Measurements from ENCODE around the gene ARID5A.
"Not testable (repeated sequence)": the region's sequence is repeated elsewhere in the genome, so short reads cannot be mapped to it uniquely, and the experiment has no call there.

The ARID5A gene

DNA sequence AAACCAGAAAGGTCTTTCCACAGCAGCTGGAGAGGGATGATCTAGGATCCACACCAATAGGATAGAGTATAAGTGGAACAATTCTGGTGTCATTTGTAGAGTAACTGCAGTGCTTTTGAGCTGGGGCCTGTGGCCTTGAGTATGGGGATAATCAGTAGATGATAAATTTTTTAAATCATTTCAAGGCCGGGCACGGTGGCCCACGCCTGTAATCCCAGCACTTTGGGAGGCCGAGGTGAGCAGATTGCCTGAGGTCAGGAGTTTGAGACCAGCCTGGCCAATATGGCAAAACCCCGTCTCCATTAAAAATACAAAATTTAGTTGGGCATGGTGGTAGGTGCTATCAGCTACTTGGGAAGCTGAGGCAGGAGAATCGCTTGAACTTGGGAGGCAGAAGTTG, 20.9 kb downstream of the ARID5A start:
- not testable (repeated sequence) for DNase-seq (ENCODE audit: low read depth)

DNA sequence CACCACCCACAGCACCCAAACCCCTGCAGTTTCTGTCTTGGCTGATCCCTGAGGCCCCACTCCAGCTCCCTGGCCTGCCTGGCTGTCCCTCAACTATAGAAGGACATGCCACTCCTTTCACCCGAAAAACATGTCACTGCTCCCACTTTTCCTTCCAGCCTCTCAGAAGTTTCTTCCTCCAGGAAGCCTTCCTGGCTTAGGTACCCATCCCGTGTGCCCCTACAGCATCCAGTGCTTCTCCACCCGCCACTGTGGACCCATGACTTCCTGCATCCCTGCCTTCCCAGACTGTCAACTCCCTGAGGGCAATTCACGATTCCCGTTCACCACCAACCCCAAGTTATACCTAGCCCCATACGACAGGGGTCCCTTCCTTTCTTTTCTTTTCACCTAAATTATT, 21.5 kb downstream of the ARID5A start:
- no peak for DNase-seq (ENCODE audit: low read depth)

DNA sequence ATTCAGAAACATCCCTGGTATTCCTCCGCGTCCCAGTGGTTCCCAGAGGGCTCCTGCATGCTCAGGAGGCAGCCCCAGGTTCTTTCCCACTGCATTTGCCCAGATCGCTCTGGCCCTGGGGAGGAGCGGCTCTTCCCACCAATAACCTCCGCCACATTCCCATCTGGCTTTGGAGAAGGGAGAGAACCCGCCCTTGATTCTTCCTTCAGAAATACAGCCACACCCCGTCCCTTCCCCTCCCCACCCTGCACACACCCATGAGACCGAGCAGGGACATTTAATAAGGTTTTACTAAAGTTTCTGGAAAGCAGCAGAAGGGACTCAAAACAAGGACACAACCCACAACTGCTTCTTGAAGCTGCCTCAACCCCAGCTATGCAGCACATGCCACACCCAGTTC, 21.9 kb downstream of the ARID5A start:
- no peak for DNase-seq (ENCODE audit: low read depth)

DNA sequence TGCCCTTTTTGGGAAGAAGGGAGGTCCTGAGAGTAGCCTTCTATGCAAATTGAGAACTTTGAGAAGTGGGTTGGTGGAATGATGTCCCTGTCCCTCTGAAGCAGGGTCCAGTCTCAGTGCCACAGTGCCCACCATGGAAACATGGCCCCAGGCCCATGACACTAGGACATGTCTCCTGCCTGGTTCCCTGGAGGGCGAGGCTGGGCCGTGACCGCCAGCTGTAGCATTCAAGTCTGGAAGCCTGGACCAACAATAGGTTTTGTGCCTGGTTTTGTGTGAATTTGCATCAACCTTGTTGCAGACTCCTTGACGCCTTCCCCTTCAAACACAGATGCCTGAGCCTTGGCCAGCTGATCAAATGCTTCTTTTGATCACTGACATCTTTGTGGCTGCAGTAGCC, 27.5 kb downstream of the ARID5A start:
- DNase-seq (ENCODE audit: low read depth), result no peak

DNA sequence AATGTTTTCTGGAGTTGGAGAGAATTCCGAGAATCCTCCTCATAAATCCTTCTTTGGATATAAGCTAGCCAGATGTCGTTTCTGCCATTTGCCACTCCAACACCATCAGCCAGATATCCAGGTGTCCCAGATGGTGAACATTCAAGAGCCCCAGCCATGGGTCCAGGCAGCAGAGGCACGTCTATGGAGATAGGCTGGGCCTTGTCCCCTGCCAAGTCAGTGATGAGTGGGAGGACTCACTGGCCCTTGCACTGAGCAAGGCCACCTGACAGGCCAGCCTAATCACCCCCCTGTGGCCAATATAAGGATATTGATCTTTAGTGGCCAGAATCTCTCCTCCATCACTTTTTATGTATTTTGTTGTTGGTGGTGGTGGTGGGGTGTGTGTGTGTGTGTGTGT, 28.0 kb downstream of the ARID5A start:
- no peak for DNase-seq (ENCODE audit: low read depth)

DNA sequence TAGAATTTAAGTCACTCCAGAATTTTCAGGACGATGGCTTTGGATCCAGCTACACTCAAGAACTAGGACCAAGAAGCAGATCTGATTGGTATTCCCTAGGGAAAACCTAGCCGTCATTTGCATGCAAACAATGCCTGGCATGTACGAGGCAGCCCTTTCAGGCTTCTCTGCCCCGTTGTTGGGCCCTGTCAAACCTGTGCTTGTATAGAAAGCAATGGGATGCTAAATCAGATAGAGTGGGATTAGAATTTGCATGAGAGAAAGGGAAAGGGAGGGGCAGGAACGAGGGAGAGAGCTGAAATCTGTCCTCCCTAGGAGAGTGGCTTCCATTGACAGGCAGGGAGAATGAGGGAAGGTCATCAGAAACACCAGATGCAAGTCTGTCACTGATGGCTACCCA, 28.6 kb downstream of the ARID5A start:
- DNase-seq (ENCODE audit: low read depth), result no peak

DNA sequence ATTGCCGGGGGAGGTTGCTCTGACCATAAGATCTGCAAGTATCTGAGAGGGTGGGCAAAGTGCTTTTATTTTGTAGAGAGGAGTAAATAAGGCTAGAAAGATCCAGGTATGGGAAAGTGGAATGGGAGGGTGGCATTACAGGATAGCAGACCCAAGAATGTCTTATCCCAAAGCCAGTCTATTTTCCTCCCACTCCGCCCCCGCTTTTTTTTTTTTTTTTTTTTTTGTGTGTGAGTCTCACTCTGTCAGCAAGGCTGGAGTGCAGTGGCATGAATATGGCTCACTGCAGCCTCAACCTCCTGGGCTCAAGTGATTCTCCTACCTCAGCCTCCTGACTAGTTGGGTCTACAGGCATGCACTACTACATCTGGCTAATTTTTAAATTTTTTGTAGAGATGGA, 31.5 kb downstream of the ARID5A start:
- no peak for DNase-seq (ENCODE audit: low read depth)

DNA sequence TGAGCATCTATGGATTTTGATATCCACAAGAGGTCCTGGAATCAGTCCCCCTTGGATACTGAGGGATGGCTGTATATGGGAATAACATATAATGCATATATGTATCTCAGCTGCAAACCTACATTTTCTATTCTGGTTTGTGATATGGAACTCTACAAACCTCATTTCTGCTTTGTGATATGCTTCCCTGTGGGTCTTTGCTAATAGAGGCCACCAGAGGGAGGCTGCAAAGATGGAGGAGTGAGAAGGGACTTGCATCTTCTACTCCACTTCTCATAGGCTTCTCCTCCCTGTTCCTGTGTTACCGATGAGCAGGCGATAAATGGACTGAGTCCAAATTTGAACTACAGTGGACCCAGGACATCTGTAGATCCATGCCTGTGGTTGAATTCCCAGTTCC, 37.8 kb downstream of the ARID5A start:
- no peak for DNase-seq (ENCODE audit: low read depth)

DNA sequence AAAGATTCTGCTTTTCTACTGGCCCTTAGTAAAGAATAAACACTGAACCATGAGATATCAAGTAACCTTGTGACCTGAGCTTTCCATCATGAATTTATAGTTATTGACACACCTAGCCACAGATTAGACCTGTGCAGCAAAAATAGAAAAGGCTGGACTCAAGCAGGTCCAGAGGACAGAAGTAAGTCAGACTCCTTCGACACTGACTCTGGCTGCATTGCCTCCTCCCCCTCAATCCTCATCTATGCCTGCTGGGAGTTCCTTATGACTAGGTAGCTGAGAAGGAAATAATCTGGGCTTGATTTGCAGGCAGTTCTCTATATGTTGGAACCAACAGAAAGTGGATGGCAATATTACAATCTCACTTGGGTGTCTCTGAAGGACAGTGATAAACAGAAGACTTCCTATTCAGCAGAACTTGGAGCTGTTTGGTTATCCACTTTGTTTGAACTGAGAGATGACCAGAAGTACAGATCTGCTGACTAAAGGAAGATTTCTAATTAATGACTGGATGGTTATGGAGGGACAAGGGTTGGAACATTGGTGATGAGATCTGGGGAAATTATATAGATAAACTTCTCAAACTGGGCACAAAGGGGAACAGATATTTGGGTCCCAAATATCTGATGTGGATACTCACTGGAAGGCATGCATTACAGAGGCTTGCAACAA, 39.4 kb downstream of the ARID5A start:
- DNase-seq (ENCODE audit: low read depth), result no peak

DNA sequence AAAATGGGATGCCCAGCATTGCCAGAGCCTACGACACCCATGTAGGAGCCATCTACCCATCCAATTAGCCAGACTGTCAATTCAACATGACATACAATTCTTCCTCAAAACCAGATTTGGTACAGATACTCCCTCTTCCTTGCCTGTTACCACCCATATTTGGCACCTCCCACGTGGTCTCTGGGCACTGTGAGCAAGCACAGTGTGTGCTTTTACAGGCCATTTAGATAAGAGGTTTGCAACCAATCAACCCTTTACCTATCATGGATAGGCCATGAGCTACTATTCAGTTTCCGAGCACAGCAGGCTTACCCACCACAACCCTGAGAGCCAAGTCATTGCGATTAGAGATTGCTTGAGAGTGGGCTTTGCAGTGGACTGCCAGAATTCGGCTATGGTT, 40.9 kb downstream of the ARID5A start:
- DNase-seq (ENCODE audit: low read depth), result no peak

DNA sequence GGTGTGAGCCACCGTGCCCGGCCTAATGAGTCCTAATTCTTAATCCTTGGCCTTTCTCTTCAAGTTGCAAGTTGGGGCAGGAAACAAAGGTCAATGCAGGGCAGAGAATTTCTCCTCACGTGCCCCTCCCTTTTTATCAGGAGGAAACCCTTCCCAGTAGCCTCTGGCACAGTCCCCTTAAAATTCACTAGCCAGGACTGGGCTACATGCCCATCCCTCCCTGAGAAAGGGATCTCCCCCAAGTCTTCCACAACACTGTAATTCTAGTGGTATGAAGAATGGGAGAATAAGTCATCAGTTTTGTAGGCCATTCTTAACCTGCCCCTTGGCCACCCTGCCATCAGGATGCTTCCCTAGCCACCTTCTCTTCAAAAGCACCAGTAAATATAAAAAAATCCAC, 42.2 kb downstream of the ARID5A start:
- DNase-seq (ENCODE audit: low read depth), result no peak

DNA sequence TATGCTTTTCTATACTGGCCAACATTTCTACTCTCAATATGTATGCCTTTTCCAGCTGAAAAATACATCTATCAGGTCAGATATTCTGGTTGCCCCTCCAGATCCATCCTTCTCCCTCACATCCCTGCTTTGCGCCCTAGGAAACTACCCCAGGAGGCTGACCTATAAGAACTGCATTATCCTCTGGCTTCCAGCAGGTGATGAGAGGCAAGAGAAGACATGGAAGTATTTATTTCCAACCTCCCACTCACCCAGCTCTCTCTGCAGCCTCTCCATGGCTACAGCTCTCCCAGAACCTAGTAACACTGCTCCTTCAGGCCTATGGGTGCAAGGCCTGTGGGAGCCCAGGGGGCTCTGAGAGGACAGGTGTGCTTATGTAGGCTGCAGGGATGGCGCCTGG, 42.9 kb downstream of the ARID5A start:
- no peak for DNase-seq (ENCODE audit: low read depth)

DNA sequence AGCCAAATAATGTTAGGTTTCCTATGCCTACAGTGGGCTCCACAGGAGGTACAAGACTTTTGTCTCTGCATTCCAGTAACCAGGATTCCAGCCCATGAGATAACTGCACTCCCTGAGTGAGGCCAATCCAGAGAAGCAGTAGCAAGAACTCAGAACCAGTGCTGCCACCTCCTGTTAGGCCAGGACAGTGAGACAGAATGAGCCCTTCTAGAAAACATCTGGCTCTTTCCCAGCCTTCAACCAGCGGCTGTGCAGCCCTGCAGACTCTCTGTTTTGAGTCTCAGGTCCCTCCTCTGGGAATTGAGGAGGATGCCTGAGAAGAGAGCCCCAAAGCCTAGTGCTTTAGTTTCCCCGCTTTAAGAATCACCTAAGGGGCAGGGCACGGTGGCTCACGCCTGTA, 44.2 kb downstream of the ARID5A start:
- no peak for DNase-seq (ENCODE audit: low read depth)

DNA sequence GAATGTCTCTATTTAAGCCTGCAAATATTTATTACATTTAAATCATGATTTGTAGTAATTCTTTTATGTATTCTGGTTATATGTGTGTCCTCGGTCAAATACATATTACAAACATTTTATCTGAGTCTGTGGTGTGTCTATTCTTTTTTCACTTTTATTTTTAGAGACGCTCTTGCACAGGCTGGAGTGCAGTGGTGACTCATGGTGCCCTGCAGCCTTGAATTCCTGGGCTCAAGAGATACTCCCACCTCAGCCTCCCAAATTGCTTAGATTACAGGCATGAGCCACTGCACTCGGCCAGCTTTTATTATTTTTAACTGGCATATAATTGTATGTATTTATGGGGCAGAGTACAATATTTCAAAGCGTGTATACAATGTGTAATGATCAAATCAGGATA, 47.5 kb downstream of the ARID5A start:
- no peak for DNase-seq (ENCODE audit: low read depth)

DNA sequence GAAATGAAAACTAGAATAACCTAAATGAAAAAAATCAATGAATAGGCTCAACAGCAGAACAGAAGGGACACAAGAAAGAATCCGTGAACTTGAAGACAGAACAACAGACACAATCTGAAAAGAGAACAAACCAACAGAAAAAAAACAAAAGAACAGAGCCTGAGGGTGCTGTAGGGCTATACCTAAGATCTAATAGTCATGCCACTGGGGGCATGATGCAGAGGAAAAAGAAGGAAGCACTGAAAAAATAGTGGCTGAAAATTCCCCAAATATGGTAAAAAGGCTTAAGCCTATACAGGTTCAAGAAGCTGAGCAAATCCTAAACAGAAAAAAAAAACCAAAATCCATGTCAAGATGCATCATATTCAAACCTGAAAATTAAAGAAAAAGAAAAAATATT, 51.3 kb downstream of the ARID5A start:
- no peak for DNase-seq (ENCODE audit: low read depth)

DNA sequence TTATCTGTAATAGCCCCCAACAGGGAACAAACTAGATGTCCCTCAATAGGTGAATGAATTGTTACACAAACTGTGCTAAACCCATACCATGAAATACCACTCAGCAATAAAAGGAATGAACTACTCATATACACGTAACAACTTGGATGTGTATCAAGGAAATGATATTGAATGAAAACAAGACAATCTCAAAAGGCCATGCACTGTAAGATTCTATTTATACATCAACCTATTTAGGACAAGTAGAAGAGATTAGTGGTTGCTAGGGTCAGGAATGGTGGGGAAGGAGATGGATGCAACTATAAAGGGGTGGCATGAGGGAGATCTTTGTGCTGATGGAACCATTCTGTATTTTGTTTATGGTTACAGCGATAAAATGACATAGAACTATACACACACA, 54.5 kb downstream of the ARID5A start:
- DNase-seq (ENCODE audit: low read depth), result no peak

DNA sequence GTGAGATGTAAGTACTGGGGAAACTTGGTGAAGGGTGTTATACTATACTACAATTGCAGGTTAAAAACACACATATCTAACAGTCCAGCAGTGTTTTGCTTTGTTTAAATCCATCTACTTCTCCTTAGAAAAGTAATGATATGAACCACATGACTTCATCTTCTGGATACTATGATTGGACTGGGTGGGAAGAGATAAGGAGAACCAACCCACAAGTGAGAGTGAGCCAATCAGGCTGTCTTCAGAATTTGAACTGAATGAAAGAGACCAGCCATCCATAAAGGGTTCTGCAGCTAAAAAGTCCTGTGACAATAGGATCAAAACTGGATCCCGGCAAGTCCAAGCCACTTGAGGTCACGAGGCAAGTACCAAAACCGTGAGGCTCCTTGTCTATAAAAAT, 54.9 kb downstream of the ARID5A start:
- DNase-seq (ENCODE audit: low read depth), result no peak

DNA sequence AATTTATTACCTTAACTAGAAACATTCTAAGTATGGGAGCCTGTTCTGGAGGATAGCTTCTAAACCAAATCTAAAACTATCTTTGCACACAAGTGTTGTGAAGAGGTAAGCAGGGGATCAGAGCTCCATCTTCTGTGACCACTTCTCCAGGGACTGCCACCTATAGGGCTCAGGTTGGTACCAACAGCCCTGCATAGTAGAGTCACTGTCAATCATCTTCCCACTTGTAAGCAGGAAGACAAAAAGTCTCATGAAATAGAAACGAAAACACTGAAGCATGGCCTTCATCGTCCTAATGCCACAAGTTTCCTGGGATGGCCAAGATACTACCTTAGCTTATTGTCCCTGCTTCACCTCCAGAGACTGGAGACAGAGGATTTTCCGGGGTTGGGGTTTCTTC, 57.7 kb downstream of the ARID5A start:
- no peak for DNase-seq (ENCODE audit: low read depth)

DNA sequence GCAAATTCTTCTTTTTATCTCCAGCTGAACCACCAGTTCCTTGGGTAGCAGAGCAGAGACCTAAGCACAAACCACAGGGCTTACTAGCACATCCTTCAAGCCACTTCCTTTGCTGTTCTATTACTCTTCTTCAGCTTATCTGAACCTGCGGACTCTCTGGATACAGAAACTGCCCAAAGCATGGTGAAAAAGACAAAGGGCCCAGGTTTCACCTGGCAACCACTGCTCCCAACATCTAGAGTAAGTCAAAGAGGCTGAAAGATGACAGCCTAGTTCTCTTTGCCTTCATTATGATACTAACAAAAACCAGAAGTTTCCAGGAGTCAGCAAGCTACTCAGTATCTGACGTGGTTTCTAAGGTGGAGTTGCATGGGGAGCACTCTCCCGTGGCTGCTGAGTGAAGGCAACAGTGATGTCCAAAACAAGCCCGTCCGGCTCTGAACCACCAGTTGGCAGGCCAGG, 58.2 kb downstream of the ARID5A start:
- DNase-seq (ENCODE audit: low read depth), result no peak

DNA sequence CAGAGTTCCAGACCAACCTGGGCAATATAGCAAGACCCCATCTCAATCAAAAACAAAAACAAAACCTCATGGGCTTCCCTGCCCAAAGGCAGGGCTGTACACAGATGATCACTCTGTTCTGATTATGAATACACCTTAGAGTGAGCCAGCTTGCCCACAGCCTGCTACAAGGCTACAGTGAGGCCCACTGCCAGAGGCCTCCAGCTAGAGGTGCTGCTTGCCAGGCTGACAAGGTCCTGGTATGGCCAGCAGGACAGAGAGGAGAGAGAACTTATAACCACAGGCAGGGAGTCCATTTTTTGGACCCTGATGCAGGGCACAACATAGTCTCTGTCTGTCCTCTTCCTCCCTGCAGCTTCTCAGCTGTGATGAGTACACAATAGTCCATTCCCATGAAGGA, 60.0 kb downstream of the ARID5A start:
- DNase-seq (ENCODE audit: low read depth), result no peak

DNA sequence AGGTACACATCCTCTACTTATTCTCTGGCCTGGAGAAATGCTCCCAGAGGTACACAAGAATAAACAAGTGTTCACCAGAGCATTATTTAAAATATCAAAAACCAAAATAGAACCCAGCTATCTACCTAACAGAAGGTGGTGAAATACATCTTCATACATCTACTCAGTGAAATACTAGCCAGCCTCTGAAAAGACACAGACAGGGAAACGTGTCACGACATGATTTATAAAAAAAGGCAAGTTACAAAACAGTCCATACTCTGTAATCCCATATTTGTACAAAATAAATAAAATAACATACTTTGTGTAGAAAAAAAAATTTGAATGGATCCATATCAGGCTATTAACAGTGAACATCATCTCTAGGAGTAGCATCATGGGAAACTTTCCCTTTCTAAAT, 63.4 kb downstream of the ARID5A start:
- no peak for DNase-seq (ENCODE audit: low read depth)

DNA sequence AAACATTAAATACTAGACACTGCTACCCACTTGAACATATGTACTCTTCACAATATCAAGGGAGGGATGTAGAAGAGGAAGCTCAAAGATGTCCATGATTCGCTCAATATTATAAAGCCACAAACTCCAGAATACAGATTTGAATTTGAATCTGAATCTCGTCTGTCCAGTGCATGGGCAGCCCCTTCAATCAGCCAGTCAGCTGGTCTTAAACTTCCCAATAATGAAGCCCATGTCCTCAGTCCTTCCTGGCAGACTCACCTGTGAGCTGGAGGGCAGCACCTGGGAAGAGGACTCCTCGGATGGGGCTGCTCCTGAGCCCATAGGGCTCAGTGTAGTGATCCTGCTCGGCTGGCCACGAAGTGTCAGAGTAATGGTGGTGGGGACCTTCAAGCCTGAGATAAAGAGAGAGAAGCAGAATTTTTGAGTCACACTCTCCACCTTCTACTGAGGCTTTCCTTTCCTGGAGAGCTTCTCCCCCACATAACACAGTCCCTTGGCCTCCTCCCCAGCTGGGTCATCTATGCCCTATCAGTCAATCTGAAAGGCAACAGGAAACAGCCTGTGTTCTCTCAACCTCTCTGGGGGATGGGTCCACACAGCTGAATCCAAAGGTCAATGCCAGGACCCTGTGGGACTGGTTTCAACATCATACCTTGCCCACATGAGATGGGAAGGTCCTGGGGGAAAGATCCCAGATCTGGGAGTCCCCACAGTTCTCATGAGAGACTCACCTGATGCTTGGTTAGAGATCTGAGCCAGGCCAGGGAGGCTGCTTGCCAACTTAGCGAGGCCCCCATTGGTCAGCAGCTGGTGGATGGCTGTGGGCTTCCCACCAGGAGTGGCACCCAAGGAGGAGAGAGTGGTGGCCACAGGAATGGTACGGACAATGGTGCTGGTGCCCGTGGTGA, 65.1 kb downstream of the ARID5A start:
- no peak for DNase-seq (ENCODE audit: low read depth)
